KMS-11 (cell line): ENCODE data around the gene CD22.

Experiments used
- H2AFZ ChIP-seq: fragments of 200-600 bp; sonication (generic); 2 replicates; pipeline ENCODE4 v1.6.1; 2016; ENCODE audit warnings: antibody characterized with exemption, mixed run types, low read depth
- H3K27ac ChIP-seq: fragments of 200-600 bp; sonication (generic); 2 replicates; pipeline ENCODE4 v1.6.1; 2016; ENCODE audit warnings: mild to moderate bottlenecking, mixed run types
- H3K27me3 ChIP-seq: fragments of 200-600 bp; sonication (generic); 2 replicates; pipeline ENCODE4 v1.6.1; 2017; ENCODE audit warnings: mild to moderate bottlenecking, low read depth, mixed run types, moderate library complexity; ENCODE audit not compliant: insufficient read depth
- H3K36me3 ChIP-seq: fragments of 200-600 bp; sonication (generic); 2 replicates; pipeline ENCODE4 v1.6.1; 2017; ENCODE audit warnings: mild to moderate bottlenecking, mixed run types; ENCODE audit not compliant: insufficient read depth
- H3K4me1 ChIP-seq: fragments of 200-600 bp; sonication (generic); 2 replicates; pipeline ENCODE4 v1.6.1; 2016; ENCODE audit warnings: mild to moderate bottlenecking, low read depth, mixed run types; ENCODE audit not compliant: poor library complexity, severe bottlenecking
- H3K4me2 ChIP-seq: fragments of 200-600 bp; sonication (generic); 2 replicates; pipeline ENCODE4 v1.7.0; 2016; ENCODE audit warnings: mild to moderate bottlenecking, mixed run types
- H3K4me3 ChIP-seq: fragments of 200-600 bp; sonication (generic); IDR thresholded peaks from 2 replicates; pipeline ENCODE4 v1.6.1; 2017; ENCODE audit warnings: low read depth, low read length, mixed read lengths; ENCODE audit not compliant: insufficient read depth
- H3K79me2 ChIP-seq: fragments of 200-600 bp; sonication (generic); 2 replicates; pipeline ENCODE4 v1.6.1; 2016; ENCODE audit warnings: low read depth, mixed run types; ENCODE audit not compliant: insufficient read depth
- H3K9ac ChIP-seq: fragments of 200-600 bp; sonication (generic); 2 replicates; pipeline ENCODE4 v1.6.1; 2016; ENCODE audit warnings: mild to moderate bottlenecking, mixed run types
- H4K20me1 ChIP-seq: fragments of 200-600 bp; sonication (generic); 2 replicates; pipeline ENCODE4 v1.6.1; 2016; ENCODE audit warnings: mild to moderate bottlenecking, mixed run types; ENCODE audit not compliant: insufficient read depth
- TF ChIP-seq, protein P1 (sequence below): fragments of 200-600 bp; sonication (generic); conservative IDR thresholded peaks from 2 replicates; pipeline ENCODE4 v1.6.1; 2017; ENCODE audit warnings: low read depth, mild to moderate bottlenecking, antibody characterized with exemption, low read length, moderate library complexity, mixed read lengths

CD22 gene

DNA sequence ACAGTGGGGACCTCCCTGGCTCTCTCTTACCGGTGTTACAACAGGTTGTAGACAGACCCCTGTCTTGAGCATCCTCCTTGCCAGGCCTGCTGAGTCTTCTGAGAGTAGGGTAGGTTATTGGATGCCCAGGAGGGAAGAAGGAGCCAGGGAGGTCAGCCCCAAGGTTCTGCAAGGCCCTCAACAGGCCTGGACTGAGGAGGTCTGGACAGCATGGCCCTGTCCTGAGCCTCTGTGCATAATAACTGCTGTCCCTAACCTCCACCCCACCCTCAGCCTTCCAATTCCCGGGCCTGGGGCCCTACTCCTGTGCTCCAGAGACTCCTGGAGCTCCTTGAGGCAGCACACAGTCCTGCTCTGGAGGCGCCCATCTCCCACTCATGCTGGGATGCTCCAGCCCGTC lies 336 bp downstream of the CD22 start:
- no peak overlapping the region for H3K27ac ChIP-seq
- no peaks in the 10 kb centered on the region for H3K79me2 ChIP-seq
- H3K4me3 ChIP-seq, result no peak overlapping the region
- no peak overlapping the region for H3K4me2 ChIP-seq
- TF ChIP-seq, protein P1, sequence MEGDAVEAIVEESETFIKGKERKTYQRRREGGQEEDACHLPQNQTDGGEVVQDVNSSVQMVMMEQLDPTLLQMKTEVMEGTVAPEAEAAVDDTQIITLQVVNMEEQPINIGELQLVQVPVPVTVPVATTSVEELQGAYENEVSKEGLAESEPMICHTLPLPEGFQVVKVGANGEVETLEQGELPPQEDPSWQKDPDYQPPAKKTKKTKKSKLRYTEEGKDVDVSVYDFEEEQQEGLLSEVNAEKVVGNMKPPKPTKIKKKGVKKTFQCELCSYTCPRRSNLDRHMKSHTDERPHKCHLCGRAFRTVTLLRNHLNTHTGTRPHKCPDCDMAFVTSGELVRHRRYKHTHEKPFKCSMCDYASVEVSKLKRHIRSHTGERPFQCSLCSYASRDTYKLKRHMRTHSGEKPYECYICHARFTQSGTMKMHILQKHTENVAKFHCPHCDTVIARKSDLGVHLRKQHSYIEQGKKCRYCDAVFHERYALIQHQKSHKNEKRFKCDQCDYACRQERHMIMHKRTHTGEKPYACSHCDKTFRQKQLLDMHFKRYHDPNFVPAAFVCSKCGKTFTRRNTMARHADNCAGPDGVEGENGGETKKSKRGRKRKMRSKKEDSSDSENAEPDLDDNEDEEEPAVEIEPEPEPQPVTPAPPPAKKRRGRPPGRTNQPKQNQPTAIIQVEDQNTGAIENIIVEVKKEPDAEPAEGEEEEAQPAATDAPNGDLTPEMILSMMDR, result no peak
- no peak overlapping the region for H2AFZ ChIP-seq
- H4K20me1 ChIP-seq, result no peaks in the 10 kb centered on the region
- no peaks in the 10 kb centered on the region for H3K4me1 ChIP-seq
- H3K27me3 ChIP-seq, result peaks cover 43% of the 10 kb centered on the region
- no peaks in the 10 kb centered on the region for H3K36me3 ChIP-seq
- no peak overlapping the region for H3K9ac ChIP-seq

DNA sequence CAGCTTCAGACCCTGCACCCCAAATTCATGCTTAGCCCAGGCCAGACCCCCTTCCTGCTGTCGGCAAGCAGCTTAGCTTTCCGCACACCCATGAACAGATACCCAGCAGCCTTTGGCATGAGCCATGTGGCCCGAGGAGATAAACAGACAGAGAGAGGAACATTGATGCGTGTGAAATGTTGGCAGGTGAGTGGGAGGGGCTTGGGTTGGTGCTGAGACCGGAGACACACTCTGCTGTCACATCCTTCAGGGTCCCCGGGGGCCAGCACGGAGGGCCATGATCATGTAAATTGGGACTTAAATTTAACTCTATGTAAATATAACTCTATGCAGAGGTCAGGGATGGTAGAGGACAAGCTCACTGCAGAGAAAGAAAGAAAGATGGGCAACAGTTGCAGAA lies 1.5 kb downstream of the CD22 start:
- no peaks in the 10 kb centered on the region for H3K79me2 ChIP-seq
- H3K27me3 ChIP-seq, result peaks cover 48% of the 10 kb centered on the region
- no peaks in the 10 kb centered on the region for H3K36me3 ChIP-seq
- no peak overlapping the region for H3K4me3 ChIP-seq
- no peak overlapping the region for H3K27ac ChIP-seq
- H4K20me1 ChIP-seq, result no peaks in the 10 kb centered on the region
- no peak overlapping the region for H3K9ac ChIP-seq
- H3K4me1 ChIP-seq, result no peaks in the 10 kb centered on the region
- no peak overlapping the region for H2AFZ ChIP-seq
- H3K4me2 ChIP-seq, result no peak overlapping the region
- TF ChIP-seq, protein P1, result no peak

DNA sequence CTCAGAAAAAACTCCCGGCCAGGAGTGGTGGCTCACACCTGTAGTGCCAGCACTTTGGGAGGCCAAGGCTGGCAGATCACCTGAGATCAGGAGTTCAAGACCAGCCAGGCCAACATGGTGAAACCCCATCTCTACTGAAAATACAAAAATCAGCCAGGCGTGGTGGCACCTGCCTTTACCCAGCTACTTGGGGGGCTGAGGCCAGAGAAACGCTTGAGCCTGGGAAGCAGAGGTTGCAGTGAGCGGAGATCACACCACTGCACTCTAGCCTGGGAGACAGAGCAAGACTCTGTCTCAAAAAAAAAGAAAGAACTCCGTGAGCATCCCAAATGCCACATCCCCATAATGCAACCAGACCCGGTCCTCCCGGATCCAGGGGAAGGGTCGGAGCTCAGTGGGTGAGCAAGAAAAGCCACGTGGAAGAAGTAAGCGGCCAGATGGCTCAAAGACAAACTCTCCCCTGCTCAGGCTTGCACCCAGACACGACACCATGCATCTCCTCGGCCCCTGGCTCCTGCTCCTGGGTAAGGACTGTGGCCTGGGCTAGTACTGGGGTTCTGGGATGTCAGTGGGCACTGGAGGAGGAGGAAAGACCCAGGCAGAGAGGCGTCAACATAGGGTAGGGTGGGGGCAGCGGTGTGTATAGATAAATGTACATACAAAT lies 2.7 kb downstream of the CD22 start:
- Histone ChIP-seq H2AFZ (no peak overlapping the region), H3K4me1 (no peaks in the 10 kb centered on the region), H4K20me1 (no peaks in the 10 kb centered on the region), H3K36me3 (no peaks in the 10 kb centered on the region), H3K27me3 (peaks cover 53% of the 10 kb centered on the region), H3K4me3 (no peak overlapping the region), H3K9ac (no peak overlapping the region), H3K79me2 (no peaks in the 10 kb centered on the region), H3K4me2 (no peak overlapping the region), H3K27ac (no peak overlapping the region)
- TF ChIP-seq, protein P1, result no peak

DNA sequence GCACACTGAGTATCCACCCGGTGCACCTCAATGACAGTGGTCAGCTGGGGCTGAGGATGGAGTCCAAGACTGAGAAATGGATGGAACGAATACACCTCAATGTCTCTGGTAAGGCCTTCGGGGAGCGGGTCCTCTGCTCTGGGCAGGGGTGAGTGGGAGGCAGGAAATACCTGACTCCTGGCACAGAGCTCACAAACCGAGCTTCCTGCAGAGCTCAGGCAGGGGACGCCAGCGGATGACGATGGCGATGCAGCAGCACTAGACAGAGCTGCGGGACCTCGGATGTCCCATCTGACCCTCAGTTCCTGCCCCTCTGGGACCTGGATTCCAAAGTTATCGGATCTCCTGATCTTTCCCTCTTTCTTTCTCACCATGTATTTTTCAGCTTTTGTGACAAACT lies 3.8 kb downstream of the CD22 start:
- Histone ChIP-seq H3K9ac (no peak overlapping the region), H3K36me3 (no peaks in the 10 kb centered on the region), H3K27me3 (peaks cover 58% of the 10 kb centered on the region), H3K4me2 (no peak overlapping the region), H3K4me3 (no peak overlapping the region), H3K27ac (no peak overlapping the region), H3K4me1 (no peaks in the 10 kb centered on the region), H2AFZ (no peak overlapping the region), H3K79me2 (no peaks in the 10 kb centered on the region), H4K20me1 (no peaks in the 10 kb centered on the region)
- TF ChIP-seq, protein P1, result no peak
